ES-I3 (cell line): ENCODE results near the gene CCDC85C.

Experiments
- H3K36me3 ChIP-seq: 2 replicates; pipeline ENCODE4 v1.6.1; 2013; ENCODE audit warnings: mild to moderate bottlenecking, low read length, control low read depth, moderate library complexity; ENCODE audit not compliant: insufficient read depth
- H3K4me1 ChIP-seq: 2 replicates; pipeline ENCODE4 v1.6.1; 2013; ENCODE audit warnings: mild to moderate bottlenecking, control low read depth, low read length; ENCODE audit not compliant: insufficient read depth
- H3K9ac ChIP-seq: 2 replicates; pipeline ENCODE4 v1.6.1; 2013; ENCODE audit warnings: low read depth, mild to moderate bottlenecking, low read length, moderate library complexity
- H3K9me3 ChIP-seq: 2 replicates; pipeline ENCODE4 v1.6.1; 2013; ENCODE audit warnings: mild to moderate bottlenecking, low read length, moderate library complexity; ENCODE audit not compliant: control insufficient read depth, insufficient read depth

The CCDC85C gene

GRCh38 chr14:99570544-99571302, 33.3 kb downstream of the CCDC85C start:
- H3K9ac ChIP-seq, result no peak overlapping the region
- H3K9me3 ChIP-seq, result no peaks in the 10 kb centered on the region
- peaks cover 79% of the 10 kb centered on the region for H3K4me1 ChIP-seq
- no peaks in the 10 kb centered on the region for H3K36me3 ChIP-seq

GRCh38 chr14:99569725-99570543, 34.1 kb downstream of the CCDC85C start:
- H3K4me1 ChIP-seq, result peaks cover 76% of the 10 kb centered on the region
- H3K9me3 ChIP-seq, result no peaks in the 10 kb centered on the region
- H3K36me3 ChIP-seq, result no peaks in the 10 kb centered on the region
- H3K9ac ChIP-seq, result no peak overlapping the region

- Histone ChIP-seq H3K9ac (no peak overlapping the region), H3K4me1 (peaks cover 66% of the 10 kb centered on the region), H3K9me3 (no peaks in the 10 kb centered on the region), H3K36me3 (no peaks in the 10 kb centered on the region)
These were observed 35.1 kb downstream of the CCDC85C start for GRCh38 chr14:99568567-99569560.

GRCh38 chr14:99566390-99567354, 37.3 kb downstream of the CCDC85C start:
- Histone ChIP-seq H3K4me1 (peaks cover 55% of the 10 kb centered on the region), H3K9me3 (no peaks in the 10 kb centered on the region), H3K36me3 (no peaks in the 10 kb centered on the region), H3K9ac (no peak overlapping the region)

- Histone ChIP-seq H3K9me3 (no peaks in the 10 kb centered on the region), H3K36me3 (no peaks in the 10 kb centered on the region), H3K4me1 (peaks cover 55% of the 10 kb centered on the region), H3K9ac (no peak overlapping the region)
These were observed 38.0 kb downstream of the CCDC85C start for GRCh38 chr14:99566009-99566389.

- H3K9ac ChIP-seq, result no peak overlapping the region
- H3K9me3 ChIP-seq, result no peaks in the 10 kb centered on the region
- no peaks in the 10 kb centered on the region for H3K36me3 ChIP-seq
- peaks cover 49% of the 10 kb centered on the region for H3K4me1 ChIP-seq
These were observed 38.6 kb downstream of the CCDC85C start for GRCh38 chr14:99565383-99565782.

GRCh38 chr14:99564926-99565259, 39.1 kb downstream of the CCDC85C start:
- Histone ChIP-seq H3K9ac (no peak overlapping the region), H3K9me3 (no peaks in the 10 kb centered on the region), H3K4me1 (peaks cover 45% of the 10 kb centered on the region), H3K36me3 (no peaks in the 10 kb centered on the region)

- Histone ChIP-seq H3K9ac (no peak overlapping the region), H3K4me1 (peaks cover 40% of the 10 kb centered on the region), H3K36me3 (no peaks in the 10 kb centered on the region), H3K9me3 (no peaks in the 10 kb centered on the region)
These were observed 39.6 kb downstream of the CCDC85C start for GRCh38 chr14:99564256-99564925.

GRCh38 chr14:99563749-99564129, 40.3 kb downstream of the CCDC85C start:
- no peaks in the 10 kb centered on the region for H3K36me3 ChIP-seq
- peaks cover 33% of the 10 kb centered on the region for H3K4me1 ChIP-seq
- H3K9ac ChIP-seq, result no peak overlapping the region
- H3K9me3 ChIP-seq, result no peaks in the 10 kb centered on the region

GRCh38 chr14:99562856-99563748, 40.9 kb downstream of the CCDC85C start:
- peaks cover 27% of the 10 kb centered on the region for H3K4me1 ChIP-seq
- no peaks in the 10 kb centered on the region for H3K36me3 ChIP-seq
- H3K9ac ChIP-seq, result no peak overlapping the region
- no peaks in the 10 kb centered on the region for H3K9me3 ChIP-seq

- Histone ChIP-seq H3K4me1 (peaks cover 25% of the 10 kb centered on the region), H3K9ac (no peak overlapping the region)
These were observed 42.1 kb downstream of the CCDC85C start for GRCh38 chr14:99561864-99562263.

GRCh38 chr14:99560922-99561683, 42.9 kb downstream of the CCDC85C start:
- peaks cover 25% of the 10 kb centered on the region for H3K4me1 ChIP-seq
- H3K9ac ChIP-seq, result no peak overlapping the region
- H3K36me3 ChIP-seq, result no peaks in the 10 kb centered on the region
- H3K9me3 ChIP-seq, result no peaks in the 10 kb centered on the region

More at GRCh38 chr14:99561864-99562263, 42.1 kb downstream of the CCDC85C start:
- H3K36me3 ChIP-seq, result no peaks in the 10 kb centered on the region
- H3K9me3 ChIP-seq, result no peaks in the 10 kb centered on the region
